ENCODE measurements around the gene AKAP8L. TPM values are rescaled to one million over a fixed set of nuclear protein-coding genes. Genes with fewer than 3 reads are reported as not detected.

Gene AKAP8L
- total RNA-seq, 1 experiment from 2014 or later = 106 TPM

- TF ChIP-seq CTCF (IDR thresholded peaks at IDR 0.05 in 2 of 3, conservative IDR thresholded peaks at IDR 0.05 in 1 of 3; ENCODE audit: borderline replicate concordance in 1 of 3, insufficient read depth in 1 of 3, low read depth in 2 of 3, low read length in 2 of 3) (no peak), SRF (IDR thresholded peaks at IDR 0.05; ENCODE audit: low read depth) (no peak), TCF7L2 (IDR thresholded peaks at IDR 0.05; ENCODE audit: borderline replicate concordance, extremely low read depth, insufficient read depth, insufficient read length) (no peak), ATF3 (IDR thresholded peaks at IDR 0.05) (no peak), EZH2phosphoT487 (IDR thresholded peaks at IDR 0.05; ENCODE audit: borderline replicate concordance) (no peak), POLR2AphosphoS5 (IDR thresholded peaks at IDR 0.05; ENCODE audit: low read depth, low read length) (peak; percentile 88), FOSL1 (IDR thresholded peaks at IDR 0.05; ENCODE audit: low read depth) (no peak), CEBPB (IDR thresholded peaks at IDR 0.05; ENCODE audit: low read depth) (no peak), EGR1 (IDR thresholded peaks at IDR 0.05; ENCODE audit: low read depth) (no peak), JUND (IDR thresholded peaks at IDR 0.05) (no peak), MAX (IDR thresholded peaks at IDR 0.05) (0 out of 2 replicates have a peak, but pooled peaks have one; percentile 39), YY1 (IDR thresholded peaks at IDR 0.05; ENCODE audit: extremely low read depth, insufficient replicate concordance, low read depth, low read length) (peak; percentile 92)
These were observed 39.4 kb downstream of the AKAP8L start, which contains the start of gene AKAP8 (continued) for GRCh38 chr19:15379083-15379998.

Measured in HCT116 (cell line).